ENCODE measurements around the gene MT1G. TPM values are rescaled to one million over a fixed set of nuclear protein-coding genes. Genes with fewer than 3 reads are reported as not detected.

MT1G gene
- total RNA-seq, 1 experiment from 2014 or later = not detected

DNA sequence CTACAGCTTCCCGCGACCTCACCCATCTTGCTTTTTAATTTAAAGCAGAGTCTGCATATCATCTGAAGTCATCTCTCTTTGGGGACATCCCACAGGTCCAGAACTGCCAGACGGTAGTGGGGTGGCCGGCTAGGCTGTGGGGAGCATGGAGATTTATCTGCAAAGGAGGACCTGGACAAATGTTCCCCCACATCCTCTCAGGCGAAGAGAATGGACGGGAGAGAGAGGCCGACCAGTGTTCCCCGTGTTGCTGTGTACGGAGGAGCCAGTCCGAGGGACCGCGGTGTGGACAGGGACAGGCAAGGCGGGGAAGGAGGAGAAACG, 36.1 kb downstream of the MT1G start:
- Histone ChIP-seq H3K9me3 (ENCODE audit: low read length) (no peaks in the 10 kb centered on the region), H3K4me1 (ENCODE audit: insufficient read depth, low read length) (peaks cover 5% of the 10 kb centered on the region), H3K36me3 (ENCODE audit: low read depth, low read length) (no peaks in the 10 kb centered on the region), H3F3A (ENCODE audit: low read length, unreplicated experiment) (no peaks in the 10 kb centered on the region), H3K79me2 (ENCODE audit: low read length) (no peaks in the 10 kb centered on the region), H2AFZ (ENCODE audit: low read length) (peak overlapping the region; percentile 91), H3K9me2 (replicated peaks; ENCODE audit: low read length) (no peaks in the 10 kb centered on the region), H3K4me3 (ENCODE audit: low read length) (peak overlapping the region; percentile 67), H3K27ac (ENCODE audit: low read length) (no peak overlapping the region), H3K27me3 (ENCODE audit: low read length) (no peaks in the 10 kb centered on the region), H3K9ac (ENCODE audit: low read length) (peak overlapping the region; percentile 27; the same call in 1 of the 2 replicates), H4K20me1 (ENCODE audit: low read length) (no peaks in the 10 kb centered on the region), H3K4me2 (ENCODE audit: low read length) (peak overlapping the region; percentile 80)
- CTCF ChIA-PET = no interaction called here
- peak; percentile 42; the same call in 1 of the 2 replicates for ATAC-seq
- POLR2A ChIA-PET (ENCODE audit: unreplicated experiment) = no interaction called here
- BruUV-seq (replicated peaks) = no TSS peak
- DNase-seq = no peak
- intact Hi-C loops (cut with micrococcal nuclease) = no loop called here
- TF ChIP-seq EZH2phosphoT487 (IDR thresholded peaks at IDR 0.05; ENCODE audit: borderline replicate concordance, low read length) (no peak), EZH2 (IDR thresholded peaks at IDR 0.05; ENCODE audit: low read length, unreplicated experiment) (no peak)
- TF ChIP-seq, protein P1, sequence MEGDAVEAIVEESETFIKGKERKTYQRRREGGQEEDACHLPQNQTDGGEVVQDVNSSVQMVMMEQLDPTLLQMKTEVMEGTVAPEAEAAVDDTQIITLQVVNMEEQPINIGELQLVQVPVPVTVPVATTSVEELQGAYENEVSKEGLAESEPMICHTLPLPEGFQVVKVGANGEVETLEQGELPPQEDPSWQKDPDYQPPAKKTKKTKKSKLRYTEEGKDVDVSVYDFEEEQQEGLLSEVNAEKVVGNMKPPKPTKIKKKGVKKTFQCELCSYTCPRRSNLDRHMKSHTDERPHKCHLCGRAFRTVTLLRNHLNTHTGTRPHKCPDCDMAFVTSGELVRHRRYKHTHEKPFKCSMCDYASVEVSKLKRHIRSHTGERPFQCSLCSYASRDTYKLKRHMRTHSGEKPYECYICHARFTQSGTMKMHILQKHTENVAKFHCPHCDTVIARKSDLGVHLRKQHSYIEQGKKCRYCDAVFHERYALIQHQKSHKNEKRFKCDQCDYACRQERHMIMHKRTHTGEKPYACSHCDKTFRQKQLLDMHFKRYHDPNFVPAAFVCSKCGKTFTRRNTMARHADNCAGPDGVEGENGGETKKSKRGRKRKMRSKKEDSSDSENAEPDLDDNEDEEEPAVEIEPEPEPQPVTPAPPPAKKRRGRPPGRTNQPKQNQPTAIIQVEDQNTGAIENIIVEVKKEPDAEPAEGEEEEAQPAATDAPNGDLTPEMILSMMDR (conservative IDR thresholded peaks at IDR 0.05; ENCODE audit: low read depth, low read length) = no peak

GRCh38 chr16:56631197-56631596, 36.7 kb downstream of the MT1G start:
- no peak overlapping the region for H3K4me3 ChIP-seq (ENCODE audit: low read length)
- H3K36me3 ChIP-seq (ENCODE audit: low read depth, low read length) = no peaks in the 10 kb centered on the region
- ATAC-seq (no peak), DNase-seq (no peak)
- H3K4me1 ChIP-seq (ENCODE audit: insufficient read depth, low read length) = peaks cover 9% of the 10 kb centered on the region
- no peaks in the 10 kb centered on the region for H3K79me2 ChIP-seq (ENCODE audit: low read length)
- CTCF ChIA-PET = interaction anchor here (0.6 kb wide), 1 partner anchor 71 kb away, joined by 4 read pairs; no protein-coding TSS in a partner anchor
- TF ChIP-seq EZH2 (IDR thresholded peaks at IDR 0.05; ENCODE audit: low read length, unreplicated experiment) (no peak), EZH2phosphoT487 (IDR thresholded peaks at IDR 0.05; ENCODE audit: borderline replicate concordance, low read length) (no peak)
- TF ChIP-seq, protein P1 (conservative IDR thresholded peaks at IDR 0.05; ENCODE audit: low read depth, low read length) = no peak
- H3F3A ChIP-seq (ENCODE audit: low read length, unreplicated experiment) = no peaks in the 10 kb centered on the region
- POLR2A ChIA-PET (ENCODE audit: unreplicated experiment) = no interaction called here
- no peaks in the 10 kb centered on the region for H3K9me2 ChIP-seq (replicated peaks; ENCODE audit: low read length)
- no peak overlapping the region for H3K9ac ChIP-seq (ENCODE audit: low read length)
- H4K20me1 ChIP-seq (ENCODE audit: low read length) = no peaks in the 10 kb centered on the region
- H3K27ac ChIP-seq (ENCODE audit: low read length) = no peak overlapping the region
- no peaks in the 10 kb centered on the region for H3K27me3 ChIP-seq (ENCODE audit: low read length)
- intact Hi-C loops (cut with micrococcal nuclease) = no loop called here
- BruUV-seq (replicated peaks) = no TSS peak
- no peak overlapping the region for H3K4me2 ChIP-seq (ENCODE audit: low read length)
- H2AFZ ChIP-seq (ENCODE audit: low read length) = no peak overlapping the region
- H3K9me3 ChIP-seq (ENCODE audit: low read length) = no peaks in the 10 kb centered on the region

- TF ChIP-seq EZH2phosphoT487 (IDR thresholded peaks at IDR 0.05; ENCODE audit: borderline replicate concordance, low read length) (no peak), EZH2 (IDR thresholded peaks at IDR 0.05; ENCODE audit: low read length, unreplicated experiment) (no peak)
- TF ChIP-seq, protein P1 (conservative IDR thresholded peaks at IDR 0.05; ENCODE audit: low read depth, low read length) = no peak
- Histone ChIP-seq H3K4me2 (ENCODE audit: low read length) (no peak overlapping the region), H3F3A (ENCODE audit: low read length, unreplicated experiment) (no peaks in the 10 kb centered on the region), H3K79me2 (ENCODE audit: low read length) (no peaks in the 10 kb centered on the region), H2AFZ (ENCODE audit: low read length) (no peak overlapping the region), H3K27ac (ENCODE audit: low read length) (no peak overlapping the region), H3K27me3 (ENCODE audit: low read length) (no peaks in the 10 kb centered on the region), H3K4me3 (ENCODE audit: low read length) (no peak overlapping the region), H3K9ac (ENCODE audit: low read length) (no peak overlapping the region), H3K4me1 (ENCODE audit: insufficient read depth, low read length) (peaks cover 9% of the 10 kb centered on the region), H3K9me3 (ENCODE audit: low read length) (no peaks in the 10 kb centered on the region), H3K36me3 (ENCODE audit: low read depth, low read length) (no peaks in the 10 kb centered on the region), H4K20me1 (ENCODE audit: low read length) (no peaks in the 10 kb centered on the region), H3K9me2 (replicated peaks; ENCODE audit: low read length) (no peaks in the 10 kb centered on the region)
- no TSS peak for BruUV-seq (replicated peaks)
- ChIA-PET CTCF (no interaction called here), POLR2A (ENCODE audit: unreplicated experiment) (no interaction called here)
- intact Hi-C loops (cut with micrococcal nuclease) = no loop called here
- no peak for DNase-seq
- ATAC-seq = no peak
Measured at GRCh38 chr16:56630134-56630533, 37.7 kb downstream of the MT1G start.
